PFSK-1 (cell line): ENCODE results near the gene CD276. TPM values are rescaled to one million over a fixed set of nuclear protein-coding genes. Genes with fewer than 3 reads are reported as not detected.

Experiments used
- FOXP2 ChIP-seq: optimal IDR thresholded peaks from 2 replicates; pipeline ENCODE3; 2011; ENCODE audit warnings: borderline replicate concordance, control low read depth, inconsistent platforms; ENCODE audit not compliant: insufficient read depth; ENCODE audit errors: extremely low read length, extremely low read depth
- POLR2AphosphoS5 ChIP-seq: IDR thresholded peaks from 2 replicates; pipeline ENCODE4 v1.6.1; 2012; ENCODE audit warnings: low read depth, mild to moderate bottlenecking, control low read depth, low read length, moderate library complexity
- SIN3A ChIP-seq: IDR thresholded peaks from 2 replicates; pipeline ENCODE4 v1.6.1; 2012; ENCODE audit warnings: mild to moderate bottlenecking, low read length, moderate library complexity, borderline replicate concordance; ENCODE audit not compliant: insufficient read depth
- TAF1 ChIP-seq: IDR thresholded peaks from 2 replicates; pipeline ENCODE4 v1.6.1; 2012; ENCODE audit warnings: low read length, control low read depth, borderline replicate concordance; ENCODE audit not compliant: insufficient read depth
- polyA plus RNA-seq: library from polyadenylated mRNA; unstranded; fragments of >200 nt; gene quantifications from one replicate; pipeline ENCODE4 v1.2.1, GENCODE V29; 2012; ENCODE audit warnings: low read depth, missing spikeins; ENCODE audit not compliant: insufficient read length
- TF ChIP-seq, protein P1 (sequence below), 2 experiments: IDR thresholded peaks; 2 replicates each; pipeline versions ENCODE4 v1.6.1 to v1.8.0; 2011 to 2012; ENCODE audit warnings: low read depth in 2 of 2, low read length in 2 of 2, control low read depth in 1 of 2, inconsistent platforms in 1 of 2, mild to moderate bottlenecking in 1 of 2, moderate library complexity in 1 of 2; ENCODE audit not compliant: insufficient read depth in 1 of 2

Gene CD276
- polyA plus RNA-seq: 475 TPM

GRCh38 chr15:73683777-73684580 is at the start of gene CD276:
TSS of gene CD276 (plus strand) at chr15:73684383. CDS start at chr15:73699640, 15,257 bp downstream.
- no peak for TF ChIP-seq TAF1
- no peak for TF ChIP-seq FOXP2
- TF ChIP-seq SIN3A: no peak; the same call in 1 of the 2 replicates
- no peak; the same call in 1 of the 2 replicates for TF ChIP-seq POLR2AphosphoS5
- TF ChIP-seq, protein P1, sequence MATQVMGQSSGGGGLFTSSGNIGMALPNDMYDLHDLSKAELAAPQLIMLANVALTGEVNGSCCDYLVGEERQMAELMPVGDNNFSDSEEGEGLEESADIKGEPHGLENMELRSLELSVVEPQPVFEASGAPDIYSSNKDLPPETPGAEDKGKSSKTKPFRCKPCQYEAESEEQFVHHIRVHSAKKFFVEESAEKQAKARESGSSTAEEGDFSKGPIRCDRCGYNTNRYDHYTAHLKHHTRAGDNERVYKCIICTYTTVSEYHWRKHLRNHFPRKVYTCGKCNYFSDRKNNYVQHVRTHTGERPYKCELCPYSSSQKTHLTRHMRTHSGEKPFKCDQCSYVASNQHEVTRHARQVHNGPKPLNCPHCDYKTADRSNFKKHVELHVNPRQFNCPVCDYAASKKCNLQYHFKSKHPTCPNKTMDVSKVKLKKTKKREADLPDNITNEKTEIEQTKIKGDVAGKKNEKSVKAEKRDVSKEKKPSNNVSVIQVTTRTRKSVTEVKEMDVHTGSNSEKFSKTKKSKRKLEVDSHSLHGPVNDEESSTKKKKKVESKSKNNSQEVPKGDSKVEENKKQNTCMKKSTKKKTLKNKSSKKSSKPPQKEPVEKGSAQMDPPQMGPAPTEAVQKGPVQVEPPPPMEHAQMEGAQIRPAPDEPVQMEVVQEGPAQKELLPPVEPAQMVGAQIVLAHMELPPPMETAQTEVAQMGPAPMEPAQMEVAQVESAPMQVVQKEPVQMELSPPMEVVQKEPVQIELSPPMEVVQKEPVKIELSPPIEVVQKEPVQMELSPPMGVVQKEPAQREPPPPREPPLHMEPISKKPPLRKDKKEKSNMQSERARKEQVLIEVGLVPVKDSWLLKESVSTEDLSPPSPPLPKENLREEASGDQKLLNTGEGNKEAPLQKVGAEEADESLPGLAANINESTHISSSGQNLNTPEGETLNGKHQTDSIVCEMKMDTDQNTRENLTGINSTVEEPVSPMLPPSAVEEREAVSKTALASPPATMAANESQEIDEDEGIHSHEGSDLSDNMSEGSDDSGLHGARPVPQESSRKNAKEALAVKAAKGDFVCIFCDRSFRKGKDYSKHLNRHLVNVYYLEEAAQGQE (IDR thresholded peaks at IDR 0.05; ENCODE audit: insufficient read depth in 1 of 2, low read depth in 2 of 2, low read length in 2 of 2): peak in 1 of 2 experiments; percentile 3; a peak in 1 of 4 replicates

DNA sequence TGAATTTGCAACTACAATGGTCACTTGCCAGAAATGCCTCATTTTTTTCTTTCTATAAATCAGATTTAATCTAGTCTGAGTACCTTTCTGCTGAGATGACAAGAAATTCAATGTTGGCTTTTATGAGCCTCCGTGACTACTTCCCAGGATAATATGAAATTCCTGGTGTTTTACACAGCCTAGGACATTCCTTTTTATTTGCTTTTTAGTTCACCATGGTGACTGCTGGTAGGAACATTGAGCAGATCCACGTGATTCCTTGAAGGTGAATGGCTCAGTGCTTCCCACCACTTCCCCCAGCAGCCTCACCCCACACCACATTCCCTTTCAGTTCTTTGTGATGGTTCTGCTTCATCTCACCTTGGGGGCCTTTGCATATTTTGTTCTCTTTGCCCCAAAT is 46.7 kb upstream of the CD276 start:
- TF ChIP-seq POLR2AphosphoS5 (no peak), SIN3A (no peak)
- TF ChIP-seq, protein P1 (IDR thresholded peaks at IDR 0.05; ENCODE audit: insufficient read depth in 1 of 2, low read depth in 2 of 2, low read length in 2 of 2): no peak

DNA sequence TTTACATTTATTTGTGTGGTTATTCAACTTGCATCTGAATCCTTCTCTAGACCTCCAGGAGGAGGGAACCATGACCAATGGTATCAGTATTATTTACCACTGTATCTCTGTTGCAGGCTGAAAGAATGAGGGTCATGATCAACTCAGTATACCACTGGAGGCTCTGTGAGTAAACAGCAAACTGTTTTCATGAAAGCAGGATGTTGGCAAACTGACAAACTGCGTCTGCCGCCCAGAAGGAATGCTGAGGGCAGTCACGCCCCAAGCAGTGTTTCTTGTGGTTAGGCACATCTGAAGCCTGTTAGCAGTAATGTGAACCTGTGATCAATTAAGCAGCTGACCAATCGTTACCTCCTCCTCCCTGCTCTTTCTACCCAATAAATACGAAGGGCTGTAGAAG is 44.7 kb upstream of the CD276 start:
- peak; percentile 31 for TF ChIP-seq FOXP2

GRCh38 chr15:73647259-73648013 is 36.7 kb upstream of the CD276 start:
- TF ChIP-seq SIN3A (no peak), TAF1 (no peak), FOXP2 (no peak), POLR2AphosphoS5 (no peak)
- TF ChIP-seq, protein P1 (IDR thresholded peaks at IDR 0.05; ENCODE audit: insufficient read depth in 1 of 2, low read depth in 2 of 2, low read length in 2 of 2): no peak

DNA sequence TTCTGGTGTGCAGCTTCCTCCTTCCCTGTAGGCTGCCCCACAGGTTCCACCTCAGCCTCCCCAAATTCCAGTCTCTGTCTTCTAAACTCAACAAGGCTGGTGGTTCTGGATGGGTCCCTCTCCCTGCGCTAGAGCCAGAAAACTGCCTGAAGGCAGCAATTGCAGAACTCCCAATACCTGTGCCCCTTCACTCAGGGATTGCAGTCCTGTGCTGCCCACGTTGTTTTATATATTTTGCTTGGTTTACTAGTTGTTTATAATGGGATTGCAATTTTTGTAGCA is 36.2 kb upstream of the CD276 start:
- TF ChIP-seq FOXP2 (no peak), POLR2AphosphoS5 (no peak), SIN3A (no peak)
- TF ChIP-seq, protein P1 (IDR thresholded peaks at IDR 0.05; ENCODE audit: insufficient read depth in 1 of 2, low read depth in 2 of 2, low read length in 2 of 2): no peak
